HEK293 (cell line): ENCODE data around the gene IRAK3.
A peak's percentile ranks its signal among the peaks of the same experiment; 100 is the strongest.

Experiments used
- CTCF ChIA-PET: fragments of 350-600 bp; formaldehyde crosslinking; extraction: SDS; loops from one replicate; lab custom pipeline; 2021; ENCODE audit warnings: antibody characterized with exemption; lab: Yijun Ruan, JAX
- POLR2A ChIA-PET: fragments of 300-600 bp; formaldehyde crosslinking; extraction: SDS; loops from one replicate; lab custom pipeline; 2020; ENCODE audit warnings: antibody characterized with exemption, inconsistent platforms; lab: Yijun Ruan, JAX
- H3K27ac ChIP-seq: fragments of 200-500 bp; sonication (Bioruptor generic); 2 replicates; pipeline ENCODE4 v1.5.1; 2014; ENCODE audit warnings: low read depth, low read length, control low read depth, inconsistent platforms; ENCODE audit errors: extremely low read depth
- H3K36me3 ChIP-seq, 2 experiments: fragments of 200-500 bp in 1 of 2; sonication (Bioruptor generic) in 1 of 2; 1 replicate in 1 of 2; 2 replicates in 1 of 2; pipeline ENCODE4 v1.5.1; 2014 to 2017; ENCODE audit warnings: inconsistent platforms in 2 of 2, low read length in 2 of 2; ENCODE audit not compliant: control insufficient read depth in 2 of 2, insufficient read depth in 1 of 2
- H3K4me1 ChIP-seq: fragments of 200-500 bp; sonication (Bioruptor generic); 2 replicates; pipeline ENCODE4 v1.5.1; 2014; ENCODE audit warnings: mild to moderate bottlenecking, low read length, inconsistent platforms; ENCODE audit not compliant: control insufficient read depth, insufficient read depth
- H3K4me3 ChIP-seq: 2 replicates; pipeline ENCODE4 v1.5.1; 2011; ENCODE audit warnings: low read depth, mild to moderate bottlenecking, control low read depth, low read length, moderate library complexity
- H3K9me3 ChIP-seq: fragments of 200-500 bp; sonication (Bioruptor generic); 2 replicates; pipeline ENCODE4 v1.5.1; 2014; ENCODE audit warnings: low read depth, low read length, inconsistent platforms; ENCODE audit not compliant: control insufficient read depth, insufficient read depth
- GLIS1 ChIP-seq: fragments of 450-650 bp; formaldehyde crosslinking; IDR thresholded peaks from 2 replicates; pipeline ENCODE4 v1.5.1; 2016; ENCODE audit warnings: missing biosample characterization, missing genetic modification characterization
- HOXC10 ChIP-seq: sonication (generic); formaldehyde crosslinking; IDR thresholded peaks from 2 replicates; pipeline ENCODE4 v1.8.1; 2023; ENCODE audit warnings: mild to moderate bottlenecking, missing genetic modification reagents
- MYNN ChIP-seq: fragments of 450-650 bp; formaldehyde crosslinking; IDR thresholded peaks from 2 replicates; pipeline ENCODE4 v1.5.1; 2016; ENCODE audit warnings: missing biosample characterization, missing genetic modification characterization, borderline replicate concordance
- PRDM6 ChIP-seq: fragments of 450-650 bp; formaldehyde crosslinking; IDR thresholded peaks from 2 replicates; pipeline ENCODE4 v1.5.1; 2017; ENCODE audit warnings: missing biosample characterization, missing genetic modification characterization
- SCRT1 ChIP-seq: fragments of 450-650 bp; formaldehyde crosslinking; IDR thresholded peaks from 2 replicates; pipeline ENCODE4 v1.5.1; 2016; ENCODE audit warnings: missing biosample characterization, missing genetic modification characterization, borderline replicate concordance
- SCRT2 ChIP-seq: fragments of 450-650 bp; formaldehyde crosslinking; IDR thresholded peaks from 2 replicates; pipeline ENCODE4 v1.5.1; 2016; ENCODE audit warnings: missing biosample characterization, missing genetic modification characterization
- ZBTB17 ChIP-seq: fragments of 450-650 bp; formaldehyde crosslinking; IDR thresholded peaks from 2 replicates; pipeline ENCODE4 v1.5.1; 2016; ENCODE audit warnings: missing biosample characterization, missing genetic modification characterization
- ZNF223 ChIP-seq: fragments of 450-650 bp; formaldehyde crosslinking; IDR thresholded peaks from 2 replicates; pipeline ENCODE4 v1.5.1; 2016; ENCODE audit warnings: missing biosample characterization, missing genetic modification characterization
- ZNF26 ChIP-seq: fragments of 450-650 bp; formaldehyde crosslinking; IDR thresholded peaks from 2 replicates; pipeline ENCODE4 v1.5.1; 2016; ENCODE audit warnings: missing biosample characterization, missing genetic modification characterization
- ZNF280C ChIP-seq: fragments of 450-650 bp; formaldehyde crosslinking; IDR thresholded peaks from 2 replicates; pipeline ENCODE4 v1.5.1; 2016; ENCODE audit warnings: missing biosample characterization, missing genetic modification characterization
- ZNF37A ChIP-seq: fragments of 450-650 bp; IDR thresholded peaks from 2 replicates; pipeline ENCODE4 v1.5.1; 2018; ENCODE audit warnings: missing biosample characterization, missing genetic modification characterization
- ZNF621 ChIP-seq: fragments of 450-650 bp; formaldehyde crosslinking; IDR thresholded peaks from 2 replicates; pipeline ENCODE4 v1.5.1; 2017; ENCODE audit warnings: missing biosample characterization, missing genetic modification characterization
- ZNF654 ChIP-seq: fragments of 450-650 bp; formaldehyde crosslinking; IDR thresholded peaks from 2 replicates; pipeline ENCODE4 v1.5.1; 2016; ENCODE audit warnings: low read depth, missing biosample characterization, missing genetic modification characterization
- ZNF660 ChIP-seq: fragments of 450-650 bp; IDR thresholded peaks from 2 replicates; pipeline ENCODE4 v1.5.1; 2018; ENCODE audit warnings: missing biosample characterization, mild to moderate bottlenecking, missing genetic modification characterization
- ZNF704 ChIP-seq: fragments of 450-650 bp; formaldehyde crosslinking; IDR thresholded peaks from 2 replicates; pipeline ENCODE4 v1.5.1; 2016; ENCODE audit warnings: missing biosample characterization, missing genetic modification characterization

The IRAK3 gene

GRCh38 chr12:66269757-66270383 is 80.9 kb downstream of the IRAK3 start:
- ChIA-PET POLR2A (interaction anchor here (0.9 kb wide), 1 partner anchor 100 kb away, joined by 3 read pairs; the partner anchor contains the start of gene TMBIM4), CTCF (interaction anchor here (0.5 to 2.9 kb wide), 20 partner anchors 9 to 778 kb away, joined by 3 to 20 read pairs (median 4); partner anchors contain the start of gene HELB)
- H3K4me1 ChIP-seq, result no peaks in the 10 kb centered on the region
- no peak for TF ChIP-seq ZNF704 (tag by site-specific recombination)
- peak; percentile 85 for TF ChIP-seq SCRT2
- peak; percentile 17; the same call in 1 of the 2 replicates for TF ChIP-seq ZNF660
- TF ChIP-seq SCRT1 (tag by site-specific recombination), result peak; percentile 18; the same call in 1 of the 2 replicates
- TF ChIP-seq ZBTB17 (tag by site-specific recombination), result peak; percentile 66
- TF ChIP-seq PRDM6 (tag by site-specific recombination), result peak; percentile 55
- TF ChIP-seq HOXC10, result no peak
- TF ChIP-seq ZNF654 (tag by site-specific recombination), result peak; percentile 72
- H3K36me3 ChIP-seq, result no peaks in the 10 kb centered on the region
- H3K27ac ChIP-seq, result no peak overlapping the region
- no peak overlapping the region for H3K4me3 ChIP-seq
- no peaks in the 10 kb centered on the region for H3K9me3 ChIP-seq

- no peak overlapping the region for H3K4me3 ChIP-seq
- no peaks in the 10 kb centered on the region for H3K36me3 ChIP-seq
- POLR2A ChIA-PET, result no interaction called here
- CTCF ChIA-PET, result interaction anchor here (0.6 to 2.9 kb wide), 12 partner anchors 8 to 425 kb away, joined by 3 to 20 read pairs (median 5); partner anchors contain the start of gene HELB
- TF ChIP-seq ZNF280C (tag by site-specific recombination) (no peak), GLIS1 (no peak), ZNF223 (tag by site-specific recombination) (no peak), ZNF26 (tag by site-specific recombination) (no peak), ZNF621 (tag by site-specific recombination) (no peak), SCRT2 (peak; percentile 94), SCRT1 (tag by site-specific recombination) (peak; percentile 86)
- no peaks in the 10 kb centered on the region for H3K9me3 ChIP-seq
- no peak overlapping the region for H3K27ac ChIP-seq
- H3K4me1 ChIP-seq, result no peaks in the 10 kb centered on the region
These were observed 81.6 kb downstream of the IRAK3 start for GRCh38 chr12:66270613-66271012.

GRCh38 chr12:66272650-66273049 is 83.6 kb downstream of the IRAK3 start:
- no peak overlapping the region for H3K4me3 ChIP-seq
- TF ChIP-seq MYNN (tag by site-specific recombination) (no peak), ZNF37A (tag by site-specific recombination) (no peak)
- ChIA-PET CTCF (interaction anchor here (0.8 to 1.7 kb wide), 4 partner anchors 23 to 423 kb away, joined by 3 to 4 read pairs (median 3); no protein-coding TSS in a partner anchor), POLR2A (no interaction called here)
- H3K36me3 ChIP-seq, result no peaks in the 10 kb centered on the region
- no peaks in the 10 kb centered on the region for H3K4me1 ChIP-seq
- H3K9me3 ChIP-seq, result no peaks in the 10 kb centered on the region
- H3K27ac ChIP-seq, result no peak overlapping the region
